Measurements from ENCODE around the gene ANKRD44.
"Not testable (repeated sequence)": the region's sequence is repeated elsewhere in the genome, so short reads cannot be mapped to it uniquely, and the experiment has no call there.

The ANKRD44 gene

DNA sequence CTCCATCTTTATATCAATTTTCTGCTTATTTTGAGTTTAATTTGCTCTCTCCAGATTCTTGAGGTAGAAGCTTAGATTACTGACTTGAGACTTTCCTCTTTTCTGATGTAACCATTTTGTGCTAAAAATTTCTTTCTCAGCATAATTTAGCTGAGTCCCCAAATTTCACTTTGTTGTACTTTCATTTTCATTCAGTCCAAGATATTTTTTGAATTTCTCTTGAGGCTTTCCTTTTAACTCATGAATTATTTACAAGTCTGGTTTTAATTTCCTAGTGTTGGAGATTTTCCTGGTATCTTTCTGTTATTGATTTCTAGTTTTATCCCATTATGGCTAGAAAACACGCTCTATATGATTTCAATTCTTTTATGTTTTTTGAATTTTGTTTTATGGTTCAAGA, 239.4 kb downstream of the ANKRD44 start:
- no peak for DNase-seq

GRCh38 chr2:197069958-197070357, 240.6 kb downstream of the ANKRD44 start:
- DNase-seq, result no peak

- DNase-seq, result not testable (repeated sequence)
Measured at GRCh38 chr2:197062574-197062973, 248.0 kb downstream of the ANKRD44 start.

DNA sequence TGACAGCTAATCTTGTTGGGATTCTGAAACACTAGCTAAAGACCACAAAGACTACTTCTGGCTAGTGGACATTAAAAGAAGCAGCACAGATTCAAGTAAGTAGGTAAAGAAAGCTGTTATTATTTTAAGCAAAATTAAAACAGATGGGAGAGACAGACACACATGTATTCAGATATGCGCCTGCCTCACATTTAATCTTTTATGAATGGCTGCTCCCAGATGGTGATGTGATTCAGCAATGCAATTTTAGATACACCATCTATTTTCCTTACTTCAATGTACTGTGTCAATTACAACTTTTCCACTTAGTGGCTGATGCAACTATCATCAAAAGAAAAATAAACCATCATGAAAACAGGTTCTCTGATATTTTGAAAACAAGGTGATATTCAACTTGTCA, 251.1 kb downstream of the ANKRD44 start:
- no peak for DNase-seq

DNA sequence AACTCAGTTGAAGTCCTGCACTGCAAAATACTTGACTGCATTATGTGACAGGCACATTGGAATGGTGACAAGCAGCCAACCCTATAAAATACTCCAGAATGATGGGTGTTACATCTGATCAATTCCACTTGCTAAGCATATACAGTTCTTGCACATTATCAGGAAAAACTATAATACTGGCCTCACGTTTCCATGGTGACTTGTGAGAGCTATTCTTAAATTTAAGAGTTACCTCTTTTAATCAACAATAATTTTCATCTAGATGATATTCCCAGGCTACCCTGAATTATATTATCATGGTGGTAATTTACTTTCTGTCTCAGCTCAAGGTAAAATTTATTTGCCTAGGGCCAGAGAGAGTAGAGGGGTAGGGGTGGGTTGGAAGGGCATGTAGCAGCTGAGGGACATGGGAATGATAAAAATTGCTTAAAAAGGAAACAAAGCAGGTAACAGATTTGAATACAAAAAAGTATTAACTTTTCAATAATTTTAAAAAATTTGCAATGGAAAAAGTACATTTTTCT, 251.7 kb downstream of the ANKRD44 start:
- DNase-seq, result no peak

- DNase-seq, result no peak
Measured at GRCh38 chr2:197057959-197058358, 252.6 kb downstream of the ANKRD44 start.

DNA sequence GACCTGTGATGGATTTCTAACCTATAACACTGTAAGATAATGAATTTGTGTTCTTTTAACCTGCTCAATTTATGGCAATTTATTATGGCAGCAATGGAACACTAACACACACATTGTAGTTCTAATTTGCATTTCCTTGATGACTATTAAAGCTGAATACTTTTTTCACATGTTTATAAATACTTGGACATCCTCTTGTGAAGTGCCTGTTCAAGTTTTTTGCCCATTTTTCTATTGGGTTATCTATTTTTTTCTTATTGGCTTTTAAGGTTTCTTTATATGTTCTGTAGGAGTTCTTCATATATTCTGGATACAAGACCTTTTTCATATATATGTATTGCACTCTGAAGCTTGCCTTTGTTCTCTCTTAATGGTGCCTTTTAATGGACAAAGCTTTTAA, 255.5 kb downstream of the ANKRD44 start:
- DNase-seq, result no peak

GRCh38 chr2:197054437-197054836, 256.1 kb downstream of the ANKRD44 start:
- no peak for DNase-seq

GRCh38 chr2:197052356-197052755, 258.2 kb downstream of the ANKRD44 start:
- no peak for DNase-seq

DNA sequence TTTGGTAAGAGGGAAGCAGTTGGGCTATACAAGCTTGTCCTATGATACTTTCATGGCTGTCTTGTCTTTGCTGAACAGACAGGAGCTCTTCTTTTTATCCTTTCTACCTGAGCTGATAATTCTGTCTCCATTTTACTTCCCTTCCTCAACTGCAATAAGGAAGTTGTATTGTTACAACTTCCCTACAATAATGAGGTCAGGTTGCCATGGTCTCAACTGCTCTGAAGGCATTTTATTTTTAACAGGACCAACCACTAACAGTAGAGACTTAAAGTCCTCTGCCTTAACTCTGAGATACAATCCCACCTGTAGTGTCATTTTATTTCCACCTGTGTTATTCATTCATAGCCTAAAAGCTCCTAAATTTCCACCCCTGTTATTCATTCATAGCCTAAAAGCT, 265.5 kb downstream of the ANKRD44 start:
- DNase-seq, result no peak

- no peak for DNase-seq
Measured at GRCh38 chr2:197042739-197043196, 267.8 kb downstream of the ANKRD44 start.

DNA sequence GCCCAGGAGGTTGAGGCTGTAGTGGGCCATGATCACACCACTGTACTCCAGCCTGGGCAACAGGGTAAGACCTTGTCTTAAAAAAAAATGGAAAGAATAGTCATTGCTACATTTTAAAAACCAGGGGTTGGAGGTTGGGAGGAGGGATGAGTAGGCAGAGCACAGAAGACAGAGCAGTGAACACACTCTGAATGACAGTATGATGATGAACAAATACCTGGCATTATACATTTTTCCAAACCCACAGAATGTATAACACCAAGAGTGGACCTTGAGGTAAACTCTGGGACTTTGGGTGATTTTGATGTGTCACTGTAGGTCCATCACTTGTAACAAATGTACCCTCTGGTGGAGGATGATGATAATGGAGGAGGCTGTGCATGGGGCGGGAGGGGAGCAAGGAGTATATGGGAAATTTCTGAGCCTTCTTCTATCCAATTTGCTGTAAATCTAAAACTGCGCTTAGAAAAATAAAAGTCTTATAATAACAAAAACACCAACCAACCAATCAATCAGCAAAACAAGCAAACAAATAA, 272.6 kb downstream of the ANKRD44 start:
- no peak for DNase-seq

GRCh38 chr2:197035002-197035401, 275.6 kb downstream of the ANKRD44 start:
- no peak for DNase-seq

- DNase-seq, result no peak
Measured at GRCh38 chr2:197034292-197034691, 276.3 kb downstream of the ANKRD44 start.

GRCh38 chr2:197033222-197033621, 277.4 kb downstream of the ANKRD44 start:
- DNase-seq, result no peak

- DNase-seq, result no peak
Measured at GRCh38 chr2:197031803-197032202, 278.8 kb downstream of the ANKRD44 start.

- DNase-seq, result no peak
Measured at GRCh38 chr2:197030090-197030489, 280.5 kb downstream of the ANKRD44 start.

DNA sequence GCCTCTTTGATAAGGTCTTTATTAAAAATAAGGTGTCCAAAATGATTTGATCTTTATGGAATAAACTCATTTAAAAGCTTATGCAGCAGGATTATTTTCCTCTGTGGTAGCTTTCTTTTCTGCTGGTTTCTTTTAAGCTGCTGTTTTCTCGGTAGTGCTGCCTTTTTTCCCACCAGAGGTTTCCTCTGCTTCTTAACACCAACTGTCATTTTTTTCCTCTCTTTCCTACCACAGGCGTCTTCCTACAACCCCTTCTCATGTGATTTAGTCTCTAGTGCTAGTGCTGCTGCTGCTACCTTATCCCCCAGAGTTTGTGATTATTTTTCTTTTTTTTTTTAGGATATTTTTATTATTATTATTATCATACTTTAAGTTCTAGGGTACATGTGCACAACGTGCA, 281.9 kb downstream of the ANKRD44 start:
- no peak for DNase-seq

- no peak for DNase-seq
Measured at GRCh38 chr2:197028230-197028629, 282.4 kb downstream of the ANKRD44 start.

DNA sequence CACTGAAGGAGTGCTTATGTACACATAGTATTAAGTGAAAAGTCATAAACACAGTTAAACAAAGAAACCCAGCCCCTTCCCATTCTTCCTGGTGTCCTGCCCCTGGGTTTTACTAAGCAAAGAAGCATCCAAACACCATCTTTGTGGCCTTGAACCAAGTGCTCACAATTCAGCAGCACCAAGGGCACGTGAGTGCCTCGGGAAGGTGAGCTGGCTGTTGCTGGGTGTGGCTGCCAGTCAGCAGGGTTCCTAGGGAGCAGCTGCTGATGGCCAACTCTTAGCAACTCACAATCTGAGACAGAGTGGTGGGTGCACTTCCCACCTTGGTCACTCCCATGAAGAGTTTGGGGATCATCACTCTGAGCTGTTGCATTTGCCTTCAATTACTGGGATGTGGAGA, 286.4 kb downstream of the ANKRD44 start:
- DNase-seq, result no peak

DNA sequence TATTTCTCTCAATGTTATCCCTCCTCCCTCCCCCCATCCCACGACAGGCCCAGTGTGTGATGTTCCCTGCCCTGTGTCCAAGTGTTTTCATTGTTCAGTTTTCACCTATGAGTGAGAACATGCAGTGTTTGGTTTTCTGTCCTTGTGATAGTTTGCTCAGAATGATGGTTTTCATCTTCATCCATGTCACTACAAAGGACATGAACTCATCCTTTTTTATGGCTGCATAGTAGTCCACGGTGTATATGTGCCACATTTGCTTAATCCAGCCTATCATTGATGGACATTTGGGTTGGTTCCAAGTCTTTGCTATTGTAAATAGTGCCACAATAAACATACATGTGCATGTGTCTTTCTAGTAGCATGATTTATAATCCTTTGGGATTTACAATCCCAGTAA, 289.7 kb downstream of the ANKRD44 start:
- DNase-seq, result not testable (repeated sequence)

- no peak for DNase-seq
Measured at GRCh38 chr2:197013098-197013497, 297.5 kb downstream of the ANKRD44 start.

- DNase-seq, result no peak
Measured at GRCh38 chr2:197011801-197012641, 298.6 kb downstream of the ANKRD44 start.

- DNase-seq, result no peak
Measured at GRCh38 chr2:197011021-197011417, 299.6 kb downstream of the ANKRD44 start.
